Stimulated activated CD4-positive, alpha-beta T cell treated with anti-CD3 and anti-CD28 coated beads, Interleukin-4, amount 100 ng/mL, for 4 hours (primary cell): ENCODE results near the gene FTCD.

Experiments
- DNase-seq, 2 experiments: peaks; one replicate each; pipeline ENCODE4 v3.0.0-alpha.2; 2020

Gene FTCD

GRCh38 chr21:46088189-46088588, 67.2 kb downstream of the FTCD start:
- no peak for DNase-seq

- DNase-seq, result no peak
Measured at GRCh38 chr21:46087641-46088040, 67.7 kb downstream of the FTCD start.
